GM18502 (cell line): ENCODE data around the gene ATP6V0E1.
A peak's percentile ranks its signal among the peaks of the same experiment; 100 is the strongest.

Experiments
- ATAC-seq: cut with Tn5 transposase; IDR thresholded peaks from one replicate; pipeline ENCODE4 v1.9.1; 2021; ENCODE audit warnings: mild to moderate bottlenecking; ENCODE audit not compliant: unreplicated experiment, poor library complexity

Gene ATP6V0E1

DNA sequence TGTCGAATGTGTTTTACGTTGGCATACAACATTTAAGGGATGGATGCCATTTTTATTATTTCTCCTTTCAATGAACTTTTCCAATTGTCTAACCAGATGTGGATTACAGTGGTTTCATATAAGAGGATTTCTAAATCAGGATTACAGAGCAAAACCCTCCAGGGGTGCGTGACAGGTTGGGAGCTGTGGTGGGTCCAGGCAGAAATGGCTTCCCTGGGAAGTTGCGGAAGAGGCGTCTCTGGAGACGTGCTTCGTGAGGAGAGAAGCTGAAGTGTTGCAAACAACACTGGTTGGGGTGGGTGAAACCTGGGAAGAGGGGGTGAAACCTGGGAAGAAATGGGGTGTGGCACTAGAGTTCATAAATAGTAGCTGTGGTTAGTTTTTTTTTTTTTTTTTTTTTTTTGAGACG is 28.8 kb upstream of the ATP6V0E1 start:
- ATAC-seq = no peak

DNA sequence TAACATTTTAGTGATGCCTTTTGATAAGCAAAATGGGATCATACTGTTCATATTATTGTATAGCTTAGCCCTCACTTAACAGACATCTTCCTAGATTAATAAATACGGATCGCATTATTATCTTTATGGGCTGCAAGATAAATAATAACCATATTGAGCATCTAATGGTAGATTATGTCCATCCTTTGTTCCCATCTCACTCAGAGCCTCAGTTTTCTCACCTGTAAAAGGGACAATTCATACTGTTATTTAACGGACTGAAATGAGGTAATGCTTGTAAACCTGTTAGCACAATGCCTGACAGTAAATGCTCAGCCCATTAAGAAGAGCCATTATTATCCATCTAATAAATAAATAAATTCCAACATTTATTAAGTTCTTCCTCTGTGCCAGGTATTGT is 27.3 kb upstream of the ATP6V0E1 start:
- no peak for ATAC-seq

DNA sequence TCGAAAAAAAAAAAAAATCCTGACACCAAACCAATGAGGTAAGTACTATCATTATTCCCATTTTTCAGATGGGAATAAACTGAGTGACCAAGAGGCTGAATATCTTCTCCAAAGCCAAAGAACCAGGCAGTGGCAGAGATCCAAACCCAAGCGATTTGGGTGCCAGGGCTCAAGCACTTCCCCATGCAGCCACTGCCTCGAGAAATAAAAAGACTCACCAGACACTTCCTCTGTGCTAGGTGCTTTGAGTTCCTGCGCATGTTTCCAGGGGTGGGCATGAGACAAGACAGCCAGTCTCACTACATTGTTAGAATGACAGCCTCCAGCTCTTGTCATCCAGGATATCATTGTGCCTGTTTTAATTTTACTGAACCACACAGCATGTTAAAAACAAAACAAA is 26.6 kb upstream of the ATP6V0E1 start:
- ATAC-seq = no peak

DNA sequence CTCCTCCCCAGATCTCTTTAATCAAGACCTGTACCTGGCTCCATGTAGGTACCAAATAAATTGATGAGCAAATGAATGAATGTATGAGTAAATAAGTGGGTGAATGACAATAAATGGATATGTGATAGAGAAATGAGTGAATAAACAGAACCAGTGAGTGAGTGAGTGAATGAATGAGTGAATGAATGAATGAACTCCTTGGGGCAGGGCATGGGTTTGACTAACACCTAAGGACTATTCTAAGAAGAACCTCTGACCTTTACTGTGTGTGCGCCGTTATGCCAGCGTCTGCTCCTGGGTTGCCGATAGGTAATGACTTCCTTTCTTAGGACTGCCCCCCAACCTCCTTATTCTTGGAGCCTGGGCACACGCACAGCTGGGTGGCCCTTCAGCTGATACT is 26.1 kb upstream of the ATP6V0E1 start:
- ATAC-seq = no peak

DNA sequence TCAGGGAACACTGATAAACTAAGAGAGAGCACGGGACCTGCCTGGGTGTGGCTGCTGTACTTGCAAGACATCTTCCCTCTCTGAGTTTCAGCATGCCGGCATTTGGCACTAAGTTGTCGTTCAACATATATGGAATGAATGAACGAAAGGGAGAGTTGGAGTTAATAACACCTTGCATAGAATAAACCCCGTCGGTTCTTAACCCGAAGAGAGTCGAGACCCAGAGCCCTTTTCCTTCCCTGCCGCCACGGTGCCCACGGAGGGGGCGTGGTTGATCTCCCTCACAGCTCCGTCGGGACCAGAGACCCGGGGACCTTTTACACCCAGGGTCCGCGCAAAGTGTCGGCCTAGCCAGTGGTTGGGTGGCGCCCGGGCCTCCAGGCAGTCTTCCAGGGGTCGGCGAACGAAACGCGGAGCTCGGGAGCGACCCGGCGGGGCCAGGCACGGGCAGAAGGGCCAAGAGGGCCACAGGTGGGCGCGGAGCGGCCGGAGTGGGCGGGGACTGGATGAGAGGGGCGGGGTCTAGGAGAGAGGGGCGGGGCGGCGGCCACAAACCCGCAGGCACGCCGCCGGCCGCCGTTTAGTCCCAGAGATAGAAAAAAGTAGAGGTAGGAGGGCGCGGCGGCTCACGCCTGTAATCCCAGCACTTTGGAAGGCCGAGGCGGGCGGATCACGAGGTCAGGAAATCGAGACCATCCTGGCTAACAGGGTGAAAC is 25.1 kb upstream of the ATP6V0E1 start:
- peak; percentile 73 for ATAC-seq

DNA sequence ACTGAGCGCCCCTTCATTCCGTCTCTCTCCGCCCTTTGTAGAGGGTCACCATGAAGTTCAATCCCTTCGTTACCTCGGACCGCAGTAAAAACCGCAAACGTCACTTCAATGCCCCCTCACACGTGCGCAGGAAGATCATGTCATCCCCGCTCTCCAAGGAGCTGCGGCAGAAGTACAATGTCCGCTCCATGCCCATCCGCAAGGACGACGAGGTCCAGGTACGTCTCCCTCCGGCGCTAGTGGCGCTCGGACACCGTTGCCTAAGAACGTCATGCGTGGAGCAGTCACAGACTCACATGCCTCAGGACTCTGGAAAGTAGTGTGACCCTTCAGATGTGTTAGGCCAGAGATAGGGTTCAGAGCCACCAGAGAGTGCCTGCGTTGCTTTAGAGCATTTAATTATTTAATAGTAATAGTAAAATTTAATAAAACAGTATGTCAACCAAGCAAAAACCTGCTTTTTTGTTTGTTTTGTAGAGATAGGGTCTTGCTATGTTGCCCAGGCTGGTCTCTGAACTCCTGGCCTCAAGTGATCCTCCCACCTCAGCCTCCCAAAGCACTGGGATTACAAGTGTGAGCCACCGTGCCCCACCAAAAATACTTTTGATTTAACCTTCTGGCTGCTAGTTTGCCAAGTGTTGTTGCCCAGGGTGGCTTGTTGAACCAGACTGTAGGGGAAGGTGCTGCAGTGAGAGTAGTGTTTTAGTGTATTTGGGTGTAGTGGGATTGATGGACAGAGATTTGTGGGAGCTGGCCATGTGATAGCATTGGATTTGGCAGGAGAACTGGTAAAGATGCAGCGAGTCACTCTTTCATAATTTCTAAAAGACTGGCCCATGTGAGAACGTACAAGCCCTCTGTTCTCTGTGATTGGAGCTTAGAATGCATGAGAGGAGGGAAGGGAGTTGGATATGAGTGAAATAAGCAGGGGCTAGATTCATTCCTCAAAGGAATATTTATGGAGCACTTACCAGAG is 23.5 kb upstream of the ATP6V0E1 start:
- no peak for ATAC-seq

DNA sequence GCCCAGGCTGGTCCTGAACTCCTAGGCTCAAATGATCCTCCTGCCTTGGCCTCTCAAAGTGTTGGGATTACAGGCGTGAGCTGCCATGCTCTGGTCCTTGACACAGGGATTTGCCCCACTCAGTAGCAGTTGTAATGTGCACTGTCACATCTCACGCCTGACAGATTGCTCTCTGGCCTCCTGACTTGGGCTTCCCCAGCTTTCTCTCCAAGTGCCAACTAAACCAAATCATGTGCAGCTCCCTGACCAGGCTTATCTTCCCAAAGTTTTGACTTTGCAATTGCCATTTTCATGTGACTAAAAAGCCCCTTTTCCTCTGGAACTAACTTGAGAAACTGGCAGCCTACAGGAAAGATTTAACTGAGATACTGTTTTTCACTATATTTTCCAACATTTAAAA is 13.7 kb upstream of the ATP6V0E1 start:
- no peak for ATAC-seq

DNA sequence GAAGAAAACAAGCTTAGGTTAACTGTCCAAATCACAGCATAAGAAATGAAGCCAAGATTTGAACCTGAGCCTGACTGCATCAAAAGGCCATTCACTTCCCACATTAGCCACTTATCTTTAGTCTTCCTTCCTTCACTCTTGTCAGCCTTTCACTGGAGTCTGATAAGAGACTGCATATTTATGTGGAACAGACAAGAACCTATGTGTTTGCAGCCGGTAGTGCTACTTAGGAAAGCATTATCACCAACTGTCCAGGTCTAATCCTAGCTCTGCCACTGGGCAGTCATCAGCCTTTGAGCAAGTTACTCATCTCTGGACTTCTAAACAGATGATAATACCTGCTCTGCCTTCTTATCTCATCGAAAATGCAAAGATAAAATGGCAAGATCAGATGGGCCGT is 12.1 kb upstream of the ATP6V0E1 start:
- no peak for ATAC-seq

DNA sequence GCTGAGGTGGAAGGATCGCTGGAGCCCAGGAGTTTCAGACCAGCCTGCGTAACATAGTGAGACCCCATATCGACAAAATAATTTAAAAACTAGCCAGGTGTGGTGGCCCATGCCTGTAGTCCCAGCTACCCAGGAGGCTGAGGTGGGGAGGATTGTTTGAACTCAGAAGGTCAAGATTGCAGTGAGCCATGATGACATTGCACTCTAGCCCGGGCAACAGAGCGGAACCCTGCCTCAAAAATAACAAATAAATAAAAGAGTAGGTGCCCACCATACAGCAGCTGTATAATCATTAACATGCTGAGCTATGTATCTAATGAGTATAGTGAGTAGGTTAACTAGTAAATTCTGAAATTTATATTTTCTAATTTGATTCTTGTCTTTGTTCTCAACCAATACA is 11.0 kb upstream of the ATP6V0E1 start:
- ATAC-seq = no peak

- ATAC-seq = no peak
These were observed 10.2 kb upstream of the ATP6V0E1 start for GRCh38 chr5:172973127-172973916.

- ATAC-seq = no peak
These were observed 9.6 kb upstream of the ATP6V0E1 start for GRCh38 chr5:172973931-172974330.

GRCh38 chr5:172975289-172975688 is 8.3 kb upstream of the ATP6V0E1 start:
- no peak for ATAC-seq

GRCh38 chr5:172979778-172980177 is 3.8 kb upstream of the ATP6V0E1 start:
- no peak for ATAC-seq

GRCh38 chr5:172981931-172982330 is 1.6 kb upstream of the ATP6V0E1 start:
- ATAC-seq = no peak

DNA sequence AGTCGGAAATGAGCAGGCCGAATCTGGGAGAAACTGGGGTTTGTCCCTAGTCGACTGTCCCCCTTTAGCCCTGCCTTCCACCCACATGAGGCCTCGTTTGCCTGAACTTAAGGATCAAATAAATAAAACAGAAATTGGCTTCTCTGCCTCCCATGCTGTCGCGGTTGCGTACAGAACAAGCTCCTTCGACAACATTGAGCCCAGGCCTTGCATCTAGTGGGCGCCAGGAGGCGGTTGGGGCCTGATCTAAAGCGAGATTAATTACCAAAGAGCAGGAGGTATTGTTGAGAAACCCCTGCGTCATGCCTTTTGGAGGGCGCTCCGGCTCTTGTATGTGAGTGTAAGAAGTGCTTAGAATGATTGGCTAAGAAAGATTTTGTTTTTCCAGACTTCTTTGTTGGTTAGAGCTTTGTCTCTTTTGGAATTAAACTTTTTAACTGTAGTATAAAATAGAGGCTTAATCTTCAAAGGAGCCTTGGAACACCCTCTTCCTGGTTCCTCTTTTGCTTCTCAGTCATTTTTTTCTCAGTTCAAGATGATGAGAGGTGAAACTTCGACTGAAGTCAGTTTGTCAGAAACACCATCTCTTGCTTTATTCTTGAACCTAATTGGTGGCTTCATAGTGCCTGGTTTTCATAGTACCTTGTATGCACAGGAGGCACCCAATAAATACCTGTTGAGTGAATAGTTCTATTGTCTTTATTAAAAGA is 828 bp downstream of the ATP6V0E1 start:
- ATAC-seq = peak; percentile 65

- ATAC-seq = no peak
These were observed 2.0 kb downstream of the ATP6V0E1 start for GRCh38 chr5:172985596-172985995.

GRCh38 chr5:172988276-172988675 is 4.7 kb downstream of the ATP6V0E1 start:
- ATAC-seq = no peak

GRCh38 chr5:172990776-172991175 is 7.2 kb downstream of the ATP6V0E1 start:
- no peak for ATAC-seq

GRCh38 chr5:172994405-172994804 is 10.8 kb downstream of the ATP6V0E1 start:
- ATAC-seq = no peak

GRCh38 chr5:172999372-172999973 is 15.9 kb downstream of the ATP6V0E1 start:
- no peak for ATAC-seq
